ENCODE data around the gene ZNF511. TPM values are rescaled to one million over a fixed set of nuclear protein-coding genes. Genes with fewer than 3 reads are reported as not detected.
A peak's percentile ranks its signal among the peaks of the same experiment; 100 is the strongest.

ZNF511 gene
- total RNA-seq, 3 donors from 2014 or later = 27.4 to 33.2 (median 32.1) TPM

DNA sequence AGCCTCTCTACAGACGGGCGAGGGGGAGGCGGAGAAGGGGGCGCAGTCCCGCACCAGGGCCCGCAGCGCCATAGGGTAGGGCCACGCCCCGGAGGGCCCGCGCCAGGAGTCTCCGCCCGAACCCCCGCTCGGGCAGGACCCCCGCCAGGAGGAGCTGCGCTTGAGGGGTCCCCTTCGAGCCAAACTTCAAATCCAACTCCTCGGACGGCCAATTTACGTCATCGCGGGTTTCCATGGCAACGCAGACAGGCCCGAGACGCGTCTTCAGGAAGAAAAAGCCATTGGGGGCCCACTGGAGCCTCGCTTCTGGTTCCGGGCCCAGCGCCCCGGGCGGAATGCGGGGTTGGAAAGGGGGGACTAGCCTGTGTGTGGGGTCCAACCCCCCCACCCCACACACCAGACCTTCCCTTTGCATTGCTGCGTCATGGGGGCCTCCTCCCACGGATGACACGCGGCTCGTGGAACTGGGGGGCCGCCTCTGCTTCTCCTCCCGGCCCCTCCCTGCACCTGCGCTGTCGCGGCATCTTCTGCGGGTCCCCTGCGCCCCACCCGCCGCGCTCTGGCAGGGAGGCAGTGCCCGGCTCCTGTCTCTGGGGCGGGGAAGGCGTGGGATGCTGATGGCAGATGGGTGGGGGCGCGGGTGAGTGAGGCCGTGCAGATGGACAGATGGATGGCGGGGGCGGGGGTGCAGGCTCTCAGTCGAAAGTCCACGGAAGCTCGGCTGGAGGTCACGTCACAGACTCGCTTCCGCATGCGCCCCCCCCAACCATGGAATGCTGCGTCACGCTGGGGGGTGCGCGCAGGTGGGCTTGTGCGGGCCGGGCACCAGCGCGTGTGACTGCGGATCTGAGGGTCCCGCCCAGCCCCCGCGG is 26.8 kb downstream of the ZNF511 start:
- H3K4me1 ChIP-seq = peaks cover 7 to 8% of the 10 kb centered on the region in 2 donors
- no peak overlapping the region for H3K27ac ChIP-seq
- peaks cover 18 to 78% of the 10 kb centered on the region in 2 donors for H3K27me3 ChIP-seq
- TF ChIP-seq POLR2A (IDR thresholded peaks at IDR 0.05) (no peak), POLR2AphosphoS5 (IDR thresholded peaks at IDR 0.05) (no peak)
- TF ChIP-seq, protein P1, sequence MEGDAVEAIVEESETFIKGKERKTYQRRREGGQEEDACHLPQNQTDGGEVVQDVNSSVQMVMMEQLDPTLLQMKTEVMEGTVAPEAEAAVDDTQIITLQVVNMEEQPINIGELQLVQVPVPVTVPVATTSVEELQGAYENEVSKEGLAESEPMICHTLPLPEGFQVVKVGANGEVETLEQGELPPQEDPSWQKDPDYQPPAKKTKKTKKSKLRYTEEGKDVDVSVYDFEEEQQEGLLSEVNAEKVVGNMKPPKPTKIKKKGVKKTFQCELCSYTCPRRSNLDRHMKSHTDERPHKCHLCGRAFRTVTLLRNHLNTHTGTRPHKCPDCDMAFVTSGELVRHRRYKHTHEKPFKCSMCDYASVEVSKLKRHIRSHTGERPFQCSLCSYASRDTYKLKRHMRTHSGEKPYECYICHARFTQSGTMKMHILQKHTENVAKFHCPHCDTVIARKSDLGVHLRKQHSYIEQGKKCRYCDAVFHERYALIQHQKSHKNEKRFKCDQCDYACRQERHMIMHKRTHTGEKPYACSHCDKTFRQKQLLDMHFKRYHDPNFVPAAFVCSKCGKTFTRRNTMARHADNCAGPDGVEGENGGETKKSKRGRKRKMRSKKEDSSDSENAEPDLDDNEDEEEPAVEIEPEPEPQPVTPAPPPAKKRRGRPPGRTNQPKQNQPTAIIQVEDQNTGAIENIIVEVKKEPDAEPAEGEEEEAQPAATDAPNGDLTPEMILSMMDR (IDR thresholded peaks at IDR 0.05) = no peak
- H3K36me3 ChIP-seq = no peaks in the 10 kb centered on the region
- DNase-seq (ENCODE audit: low spot score in 2 of 2) = no peak
- H3K9me3 ChIP-seq = no peaks in the 10 kb centered on the region
- H3K4me3 ChIP-seq = peak overlapping the region; percentile 24 to 66 (median 44)
- intact Hi-C loops (cut with DNase I; ENCODE audit: low total_unique reads) = no loop called here

DNA sequence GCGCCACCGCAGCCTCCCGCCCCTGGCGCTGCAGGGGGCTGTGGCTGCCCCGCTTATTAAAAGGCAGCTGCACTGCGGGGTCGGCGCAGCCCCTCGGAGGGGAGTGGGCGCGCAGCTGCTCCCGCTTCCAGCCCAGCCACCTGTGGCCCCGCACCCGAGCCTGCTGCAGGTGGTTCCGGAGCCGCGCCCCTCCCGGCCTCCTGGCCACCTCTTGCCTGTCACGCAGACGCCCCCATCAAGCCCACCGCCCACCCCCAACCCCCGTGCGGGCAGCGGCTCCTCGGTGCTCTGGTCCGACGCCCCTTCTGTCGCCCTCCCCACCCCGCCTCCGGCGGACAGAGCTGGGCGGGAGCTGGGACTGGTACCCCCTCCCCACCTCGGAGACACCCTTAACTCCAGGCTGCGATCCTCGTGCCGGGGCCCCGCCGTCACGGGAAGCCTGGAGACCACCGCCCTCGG is 27.4 kb downstream of the ZNF511 start:
- TF ChIP-seq POLR2A (IDR thresholded peaks at IDR 0.05) (no peak), POLR2AphosphoS5 (IDR thresholded peaks at IDR 0.05) (no peak)
- TF ChIP-seq, protein P1 (IDR thresholded peaks at IDR 0.05) = no peak
- no peak for DNase-seq (ENCODE audit: low spot score in 2 of 2)
- H3K36me3 ChIP-seq = no peaks in the 10 kb centered on the region
- H3K4me1 ChIP-seq = peaks cover 7 to 8% of the 10 kb centered on the region in 2 donors
- H3K27me3 ChIP-seq = peaks cover 18 to 81% of the 10 kb centered on the region in 2 donors
- peak overlapping the region; percentile 24 to 66 (median 44) for H3K4me3 ChIP-seq
- intact Hi-C loops (cut with DNase I; ENCODE audit: low total_unique reads) = no loop called here
- H3K9me3 ChIP-seq = no peaks in the 10 kb centered on the region
- H3K27ac ChIP-seq = no peak overlapping the region

DNA sequence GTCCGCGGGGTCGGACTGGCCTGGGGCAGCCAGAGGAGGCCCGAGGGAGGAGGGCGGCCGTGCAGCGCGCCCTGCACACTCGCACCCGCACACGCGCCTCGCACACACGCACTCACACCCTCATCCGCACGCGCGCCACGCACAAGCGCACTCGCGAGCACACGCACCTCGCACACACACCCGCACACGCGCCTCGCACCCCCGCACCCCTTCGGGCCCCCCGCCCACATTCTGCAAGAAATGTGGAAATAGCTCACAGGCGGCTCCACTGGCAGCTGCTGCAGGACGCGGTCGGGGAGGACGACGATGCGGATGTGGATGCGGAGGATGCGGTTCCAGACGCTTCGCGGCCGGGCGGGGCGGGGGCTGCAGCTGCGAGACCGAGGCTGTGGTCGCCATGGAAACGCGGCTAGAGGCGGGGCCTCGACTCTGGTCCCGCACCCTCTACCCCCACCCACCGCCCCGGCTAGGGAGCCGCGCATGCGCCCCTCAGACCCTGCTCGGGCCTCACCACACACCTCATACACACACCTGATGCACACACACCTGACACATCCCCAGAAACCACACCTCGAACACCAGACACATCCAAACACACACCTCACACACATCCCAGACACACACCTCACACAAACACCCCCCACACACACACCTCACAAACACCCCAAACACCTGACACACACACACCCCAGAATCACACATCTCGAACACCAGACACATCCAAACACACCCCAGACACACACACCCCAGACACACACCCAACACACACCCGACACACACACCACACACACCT is 28.1 kb downstream of the ZNF511 start, which contains the start of gene CALY:
Gene CALY, minus strand, starts transcription at position 320 of the 793 bp plus-strand sequence. CDS start 7,907 bp downstream, outside the sequence.
- Histone ChIP-seq H3K4me3 (peak within 1 kb of the TSS; percentile 24 to 66 (median 44)), H3K27me3 (peaks cover 18 to 84% of the 10 kb centered on the region in 2 donors)
- intact Hi-C loops (cut with DNase I; ENCODE audit: low total_unique reads) = no loop called here

DNA sequence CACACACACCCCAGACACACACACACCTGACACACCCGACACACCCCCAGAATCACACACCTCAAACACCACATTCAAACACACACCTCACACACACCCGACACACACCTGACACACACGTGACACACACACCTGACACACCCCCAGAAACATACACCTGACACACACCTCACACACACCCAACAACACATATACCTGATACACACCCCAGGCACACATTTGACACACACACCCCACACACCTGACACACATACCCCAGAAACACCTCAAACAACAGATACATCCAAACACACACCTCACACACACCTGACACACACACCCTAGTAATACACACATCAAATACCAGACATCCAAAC is 28.6 kb downstream of the ZNF511 start:
- no peak overlapping the region for H3K4me3 ChIP-seq
- no peaks in the 10 kb centered on the region for H3K36me3 ChIP-seq
- H3K9me3 ChIP-seq = no peaks in the 10 kb centered on the region
- no peak for TF ChIP-seq POLR2A (IDR thresholded peaks at IDR 0.05)
- TF ChIP-seq, protein P1 (IDR thresholded peaks at IDR 0.05) = no peak
- TF ChIP-seq POLR2AphosphoS5 (IDR thresholded peaks at IDR 0.05) = no peak
- H3K27me3 ChIP-seq = peaks cover 18 to 86% of the 10 kb centered on the region in 2 donors
- no peak for DNase-seq (ENCODE audit: low spot score in 2 of 2)
- no peak overlapping the region for H3K27ac ChIP-seq
- intact Hi-C loops (cut with DNase I; ENCODE audit: low total_unique reads) = no loop called here
- peaks cover 7 to 8% of the 10 kb centered on the region in 2 donors for H3K4me1 ChIP-seq

More for the DNA sequence above, 28.1 kb downstream of the ZNF511 start, which contains the start of gene CALY:
- Histone ChIP-seq H3K27ac (no peak within 1 kb of the TSS), H3K4me1 (peaks cover 7 to 8% of the 10 kb centered on the region in 2 donors), H3K36me3 (no peaks in the 10 kb centered on the region), H3K9me3 (no peaks in the 10 kb centered on the region)
- TF ChIP-seq, protein P1 (IDR thresholded peaks at IDR 0.05) = no peak
- TF ChIP-seq POLR2A (IDR thresholded peaks at IDR 0.05) (no peak), POLR2AphosphoS5 (IDR thresholded peaks at IDR 0.05) (no peak)
- no peak for DNase-seq (ENCODE audit: low spot score in 2 of 2)
